A673 (cell line): Measurements from ENCODE around the gene SPATA9. TPM values are rescaled to one million over a fixed set of nuclear protein-coding genes. Genes with fewer than 3 reads are reported as not detected.
A peak's percentile ranks its signal among the peaks of the same experiment; 100 is the strongest.

Experiments used
- BruUV-seq: library from RNA; stranded (reverse); fragments of 400-500 nt; replicated peaks from 2 replicates; lab custom pipeline; 2021; lab: Mats Ljungman, UMichigan
- CTCF ChIA-PET: fragments of 300-600 bp; sonication (Branson Sonifier 250); formaldehyde crosslinking; loops from one replicate; lab custom pipeline; 2022; ENCODE audit warnings: antibody characterized with exemption; lab: Charles Lee
- POLR2A ChIA-PET: fragments of 300-600 bp; sonication (Branson Sonifier 250); formaldehyde crosslinking; loops from one replicate; lab custom pipeline; 2022; ENCODE audit warnings: antibody characterized with exemption; ENCODE audit not compliant: low non-redundant PET; lab: Charles Lee
- DNase-seq: peaks from one replicate; pipeline ENCODE4 v3.0.0-alpha.2; 2015; ENCODE audit warnings: low spot score
- H3K27ac ChIP-seq: fragments of 200-600 bp; sonication (generic); 2 replicates; pipeline ENCODE4 v1.5.1; 2016; ENCODE audit warnings: mixed run types, low read depth, mild to moderate bottlenecking, mixed read lengths, antibody characterized with exemption, low read length; ENCODE audit not compliant: poor library complexity, severe bottlenecking
- H3K27me3 ChIP-seq: fragments of 200-600 bp; sonication (generic); replicated peaks from 2 replicates; pipeline ENCODE4 v1.6.1; 2017; ENCODE audit warnings: mixed run types, low read depth, mild to moderate bottlenecking, mixed read lengths, antibody characterized with exemption, low read length; ENCODE audit not compliant: insufficient read depth, poor library complexity
- H3K36me3 ChIP-seq: fragments of 200-600 bp; sonication (generic); 2 replicates; pipeline ENCODE4 v1.6.1; 2016; ENCODE audit warnings: mixed run types, mild to moderate bottlenecking, mixed read lengths, antibody characterized with exemption, low read length; ENCODE audit not compliant: insufficient read depth, poor library complexity, severe bottlenecking
- H3K4me1 ChIP-seq: fragments of 200-600 bp; sonication (generic); 2 replicates; pipeline ENCODE4 v1.6.1; 2017; ENCODE audit warnings: mixed run types, mild to moderate bottlenecking, mixed read lengths, antibody characterized with exemption, low read length; ENCODE audit not compliant: insufficient read depth, poor library complexity, severe bottlenecking
- H3K4me3 ChIP-seq: fragments of 200-600 bp; sonication (generic); 2 replicates; pipeline ENCODE4 v1.5.1; 2016; ENCODE audit warnings: low read depth, mixed run types, mild to moderate bottlenecking, mixed read lengths, low read length; ENCODE audit not compliant: poor library complexity, severe bottlenecking
- H3K9me3 ChIP-seq: fragments of 200-600 bp; sonication (generic); 2 replicates; pipeline ENCODE4 v1.6.1; 2016; ENCODE audit warnings: mixed run types, low read depth, mild to moderate bottlenecking, mixed read lengths, antibody characterized with exemption, low read length; ENCODE audit not compliant: poor library complexity, severe bottlenecking
- EZH2 ChIP-seq: fragments of 200-600 bp; sonication (generic); IDR thresholded peaks from 2 replicates; pipeline ENCODE4 v1.6.1; 2017; ENCODE audit warnings: borderline replicate concordance, low read depth, mild to moderate bottlenecking, mixed read lengths, antibody characterized with exemption, low read length; ENCODE audit not compliant: poor library complexity, severe bottlenecking
- intact Hi-C: fragments of 100-400 bp; cut with micrococcal nuclease; formaldehyde crosslinking; loops from one replicate; pipeline ENCODE4 v1.10.0; 2022; ENCODE audit not compliant: unreplicated experiment
- total RNA-seq: library from RNA; stranded (reverse); gene quantifications from 2 replicates; pipeline ENCODE4 v1.2.3, GENCODE V29; 2021
- TF ChIP-seq, protein P1 (sequence below): fragments of 300-800, 200-600 bp; sonication (generic); conservative IDR thresholded peaks from 2 replicates; pipeline ENCODE4 v1.5.1; 2017; ENCODE audit warnings: low read depth, mild to moderate bottlenecking, antibody characterized with exemption, low read length, moderate library complexity, mixed read lengths

The SPATA9 gene
- total RNA-seq, 1 experiment from 2014 or later, result not detected

DNA sequence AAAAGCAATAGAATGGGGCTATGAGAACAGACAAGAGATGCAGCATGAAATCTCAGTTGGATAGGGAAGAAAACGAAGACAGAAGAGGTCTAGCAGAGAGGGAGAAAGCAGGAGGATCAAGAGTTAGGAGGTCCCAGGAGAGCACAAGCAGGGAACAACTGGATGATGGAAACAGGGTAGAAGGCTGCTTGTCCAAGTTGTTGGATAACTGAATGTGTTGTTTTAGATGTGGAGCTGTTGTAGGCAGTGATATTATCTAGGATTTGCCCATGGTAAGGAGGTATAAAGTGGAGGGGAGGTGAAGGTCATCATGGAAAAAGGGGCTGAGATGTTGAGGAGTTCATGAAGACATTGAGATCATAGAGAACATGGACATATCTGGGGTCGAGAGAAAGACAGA is 35.9 kb upstream of the SPATA9 start:
- DNase-seq, result no peak
- H3K36me3 ChIP-seq, result no peaks in the 10 kb centered on the region
- intact Hi-C loops, result no loop called here
- ChIA-PET POLR2A (no interaction called here), CTCF (no interaction called here)
- no peaks in the 10 kb centered on the region for H3K4me1 ChIP-seq
- no TSS peak for BruUV-seq
- H3K9me3 ChIP-seq, result no peaks in the 10 kb centered on the region
- H3K27ac ChIP-seq, result no peak overlapping the region
- TF ChIP-seq EZH2, result no peak
- TF ChIP-seq, protein P1, sequence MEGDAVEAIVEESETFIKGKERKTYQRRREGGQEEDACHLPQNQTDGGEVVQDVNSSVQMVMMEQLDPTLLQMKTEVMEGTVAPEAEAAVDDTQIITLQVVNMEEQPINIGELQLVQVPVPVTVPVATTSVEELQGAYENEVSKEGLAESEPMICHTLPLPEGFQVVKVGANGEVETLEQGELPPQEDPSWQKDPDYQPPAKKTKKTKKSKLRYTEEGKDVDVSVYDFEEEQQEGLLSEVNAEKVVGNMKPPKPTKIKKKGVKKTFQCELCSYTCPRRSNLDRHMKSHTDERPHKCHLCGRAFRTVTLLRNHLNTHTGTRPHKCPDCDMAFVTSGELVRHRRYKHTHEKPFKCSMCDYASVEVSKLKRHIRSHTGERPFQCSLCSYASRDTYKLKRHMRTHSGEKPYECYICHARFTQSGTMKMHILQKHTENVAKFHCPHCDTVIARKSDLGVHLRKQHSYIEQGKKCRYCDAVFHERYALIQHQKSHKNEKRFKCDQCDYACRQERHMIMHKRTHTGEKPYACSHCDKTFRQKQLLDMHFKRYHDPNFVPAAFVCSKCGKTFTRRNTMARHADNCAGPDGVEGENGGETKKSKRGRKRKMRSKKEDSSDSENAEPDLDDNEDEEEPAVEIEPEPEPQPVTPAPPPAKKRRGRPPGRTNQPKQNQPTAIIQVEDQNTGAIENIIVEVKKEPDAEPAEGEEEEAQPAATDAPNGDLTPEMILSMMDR, result no peak
- H3K27me3 ChIP-seq, result no peaks in the 10 kb centered on the region
- H3K4me3 ChIP-seq, result no peak overlapping the region

GRCh38 chr5:95718203-95718602 is 35.4 kb upstream of the SPATA9 start:
- H3K9me3 ChIP-seq, result no peaks in the 10 kb centered on the region
- TF ChIP-seq, protein P1, result no peak
- TF ChIP-seq EZH2, result no peak
- peak; percentile 21 for DNase-seq
- H3K4me3 ChIP-seq, result no peak overlapping the region
- intact Hi-C loops, result no loop called here
- H3K4me1 ChIP-seq, result no peaks in the 10 kb centered on the region
- BruUV-seq, result no TSS peak
- POLR2A ChIA-PET, result no interaction called here
- H3K36me3 ChIP-seq, result no peaks in the 10 kb centered on the region
- H3K27ac ChIP-seq, result no peak overlapping the region
- CTCF ChIA-PET, result no interaction called here
- H3K27me3 ChIP-seq, result no peaks in the 10 kb centered on the region

DNA sequence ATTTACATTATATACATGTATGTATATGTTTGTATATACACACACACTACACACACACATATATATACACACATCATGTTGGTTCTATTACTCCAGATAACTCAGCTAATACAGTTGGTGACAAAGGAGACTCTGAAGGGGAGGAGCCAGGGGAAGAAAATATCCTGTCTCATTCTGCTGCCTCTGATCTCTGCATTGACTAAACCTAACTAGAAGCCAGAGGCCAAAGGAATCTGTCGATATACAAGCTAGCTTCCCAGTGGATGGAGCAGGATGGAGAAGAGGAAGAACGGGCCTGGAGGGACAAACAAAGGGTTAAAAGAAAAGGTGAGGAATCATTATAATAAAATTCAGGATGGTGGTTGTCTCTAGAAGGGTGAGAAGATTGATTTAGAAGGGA is 34.6 kb upstream of the SPATA9 start:
- no peaks in the 10 kb centered on the region for H3K4me1 ChIP-seq
- intact Hi-C loops, result no loop called here
- no TSS peak for BruUV-seq

More for the DNA sequence above, 34.6 kb upstream of the SPATA9 start:
- ChIA-PET CTCF (no interaction called here), POLR2A (no interaction called here)
- Histone ChIP-seq H3K27ac (no peak overlapping the region), H3K36me3 (no peaks in the 10 kb centered on the region), H3K4me3 (no peak overlapping the region), H3K27me3 (no peaks in the 10 kb centered on the region), H3K9me3 (no peaks in the 10 kb centered on the region)
- TF ChIP-seq, protein P1, result no peak
- TF ChIP-seq EZH2, result no peak
- no peak for DNase-seq
